NCI-H82 treated with DMSO at 0.1 percent for 48 hours (cell line): ENCODE measurements around the gene GHRL.
"Not testable (repeated sequence)": the region's sequence is repeated elsewhere in the genome, so short reads cannot be mapped to it uniquely, and the experiment has no call there.

Source experiments
- DNase-seq: peaks from one replicate; lab custom pipeline; 2025; ENCODE audit not compliant: unreplicated experiment; lab: John Stamatoyannopoulos, UW

Gene GHRL

DNA sequence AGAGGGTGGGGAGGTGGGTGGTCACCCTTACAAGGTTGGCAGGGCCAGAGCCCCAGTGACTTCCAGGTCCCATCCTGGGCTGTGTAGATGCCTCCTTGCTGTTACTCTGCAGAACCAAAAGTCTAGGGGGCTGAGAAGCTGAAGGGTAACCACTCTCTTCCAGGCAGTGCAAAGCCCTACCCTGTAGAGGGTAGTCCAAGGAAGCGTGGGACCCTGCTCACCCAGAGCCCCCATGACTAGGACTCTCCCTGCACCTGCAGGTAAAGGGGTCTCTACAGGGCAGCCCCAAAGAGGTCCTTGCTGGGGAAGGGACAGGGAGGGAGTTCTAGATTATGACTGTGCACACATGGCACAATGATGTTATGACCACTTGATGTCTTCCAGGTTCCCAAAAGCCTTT is 14.2 kb downstream of the GHRL start:
- no peak for DNase-seq

DNA sequence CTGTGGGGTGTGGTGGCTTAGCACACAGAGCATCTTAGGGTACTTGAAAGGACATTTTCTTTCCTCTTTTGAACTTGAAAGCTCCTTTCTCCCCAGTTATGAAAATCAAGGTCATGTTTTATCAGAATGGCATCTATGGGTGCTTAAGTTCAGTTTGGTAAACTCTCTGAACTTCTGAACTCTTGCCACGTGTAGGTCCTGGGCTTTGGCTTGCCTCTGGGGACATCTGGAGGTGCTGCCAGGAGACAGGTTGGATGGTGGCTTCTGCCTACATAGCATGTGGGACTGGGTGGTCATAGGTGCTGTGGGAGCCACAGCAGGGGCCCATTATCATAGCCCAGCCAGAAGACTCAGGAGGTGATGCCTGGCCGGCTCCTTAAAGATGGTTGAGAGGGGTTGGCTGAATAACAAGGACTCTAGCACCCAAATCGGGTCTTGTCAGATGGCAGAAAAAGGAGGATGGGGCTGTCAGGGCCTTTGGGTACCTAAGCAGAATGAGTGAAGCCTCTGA is 15.6 kb downstream of the GHRL start:
- no peak for DNase-seq

DNA sequence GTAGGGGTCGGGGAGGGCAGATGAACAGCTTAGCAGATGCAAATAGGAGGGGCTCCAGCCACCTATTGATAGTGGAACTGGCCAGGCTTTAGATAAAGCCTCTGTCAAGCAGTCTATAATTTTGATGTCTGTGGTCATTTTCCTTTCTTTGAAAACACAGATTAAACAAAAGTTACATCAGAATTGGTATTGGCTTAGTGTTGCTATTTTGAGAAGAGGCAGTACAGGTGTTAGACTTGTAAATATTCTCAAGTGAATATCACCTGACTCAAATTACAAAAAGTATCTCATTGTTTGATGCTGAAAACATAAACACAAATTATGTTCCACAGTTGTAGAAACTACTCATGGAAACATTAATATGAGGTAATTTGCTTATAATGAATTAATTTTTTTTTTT is 18.1 kb downstream of the GHRL start:
- no peak for DNase-seq

DNA sequence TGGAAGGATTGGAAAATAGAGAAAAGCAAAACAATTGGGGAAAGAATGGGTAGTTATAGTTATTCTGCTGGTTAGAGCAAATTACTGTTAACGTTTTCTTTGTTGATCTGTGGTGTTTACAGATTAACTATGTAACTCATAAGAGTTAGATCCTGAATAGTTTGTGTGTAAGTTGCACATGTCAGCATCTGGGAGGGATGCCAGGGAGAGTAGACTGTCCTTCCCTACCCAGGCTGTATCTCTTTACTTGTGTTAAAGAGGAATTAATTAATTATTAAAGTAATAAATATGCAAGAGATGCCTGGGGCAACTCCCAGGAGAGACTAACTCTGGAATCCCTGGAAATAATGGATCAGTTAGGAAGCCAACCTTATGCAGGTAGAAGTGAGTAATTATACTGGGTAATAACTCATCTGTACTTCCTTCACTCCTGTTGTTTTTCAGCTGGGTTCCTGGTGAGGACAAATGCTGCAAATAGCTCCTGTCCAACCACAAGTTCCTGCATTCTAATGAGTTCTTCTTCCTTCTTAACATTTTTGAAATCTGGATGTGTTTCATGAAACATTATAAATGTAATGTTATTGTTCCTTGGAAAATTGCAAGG is 18.9 kb downstream of the GHRL start:
- DNase-seq: no peak

DNA sequence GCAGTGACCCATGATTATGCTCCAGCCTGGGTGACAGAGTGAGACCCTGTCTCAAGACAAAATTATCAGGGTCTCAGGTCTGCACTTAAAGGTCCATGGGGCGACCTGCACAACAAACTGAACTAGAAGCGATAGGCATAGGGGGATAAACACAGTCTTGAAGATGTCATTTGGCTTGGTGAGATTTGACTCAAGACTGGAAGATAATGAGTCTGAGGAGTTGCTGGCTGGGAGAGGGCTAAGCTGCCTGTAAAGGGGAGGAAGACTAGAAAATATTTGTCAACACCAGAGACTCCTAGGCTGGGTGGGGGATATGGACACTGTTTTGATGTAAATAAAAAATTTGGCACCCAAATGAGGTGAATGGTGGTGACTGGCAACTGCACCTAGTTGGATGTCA is 19.8 kb downstream of the GHRL start:
- no peak for DNase-seq

DNA sequence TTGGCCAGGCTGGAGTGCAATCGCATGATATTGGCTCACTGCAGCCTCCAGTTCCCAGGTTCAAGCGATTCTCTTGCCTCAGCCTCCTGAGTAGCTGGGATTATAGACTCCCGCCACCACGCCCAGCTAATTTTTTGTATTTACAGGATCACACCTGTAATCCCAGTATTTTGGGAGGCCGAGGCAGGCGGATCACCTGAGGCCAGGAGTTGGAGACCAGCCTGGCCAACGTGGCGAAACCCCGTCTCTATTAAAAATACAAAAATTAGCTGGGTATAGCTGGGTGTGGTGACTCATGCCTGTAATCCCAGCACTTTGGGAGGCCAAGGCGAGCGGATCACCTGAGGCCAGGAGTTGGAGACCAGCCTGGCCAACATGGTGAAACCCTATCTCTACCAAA is 20.3 kb downstream of the GHRL start:
- DNase-seq: not testable (repeated sequence)

DNA sequence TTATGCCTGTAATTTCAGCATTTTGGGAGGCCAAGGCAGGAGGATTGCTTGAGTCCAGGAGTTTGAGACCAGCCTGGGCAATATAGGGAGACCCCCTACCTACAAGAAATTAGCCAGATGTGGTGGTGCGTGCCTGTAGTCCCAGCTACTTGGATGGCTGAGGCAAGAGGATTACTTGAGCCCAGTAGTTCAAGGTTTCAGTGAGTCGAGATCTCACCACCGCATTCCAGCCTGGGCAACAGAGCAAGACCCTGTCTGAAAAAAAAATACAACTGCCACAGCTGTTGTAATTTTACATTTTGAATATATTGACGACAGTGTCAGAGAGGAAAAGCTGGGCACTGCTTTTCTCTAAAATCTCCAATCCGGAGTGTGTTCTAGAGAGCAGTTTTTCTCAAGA is 23.3 kb downstream of the GHRL start:
- DNase-seq: no peak

DNA sequence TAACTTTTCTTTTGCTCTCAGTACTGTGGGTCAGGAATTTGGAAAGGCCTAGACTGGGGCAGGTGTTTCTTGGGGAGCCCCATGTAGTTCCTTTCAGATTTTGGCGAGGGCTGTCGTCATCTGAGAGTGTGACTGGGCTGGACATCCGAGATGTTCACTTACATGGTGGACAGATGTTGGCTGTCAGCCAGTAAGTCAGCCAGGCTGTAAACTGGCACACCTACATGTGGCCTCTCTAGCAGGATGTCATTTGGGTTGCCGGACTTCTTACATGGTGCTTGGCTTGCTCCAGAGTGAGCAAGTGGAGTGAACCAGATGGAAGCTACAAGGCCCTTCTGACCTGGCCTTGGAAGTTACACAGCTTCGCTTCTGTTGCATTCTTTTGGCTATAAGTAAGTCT is 23.8 kb downstream of the GHRL start:
- no peak for DNase-seq

DNA sequence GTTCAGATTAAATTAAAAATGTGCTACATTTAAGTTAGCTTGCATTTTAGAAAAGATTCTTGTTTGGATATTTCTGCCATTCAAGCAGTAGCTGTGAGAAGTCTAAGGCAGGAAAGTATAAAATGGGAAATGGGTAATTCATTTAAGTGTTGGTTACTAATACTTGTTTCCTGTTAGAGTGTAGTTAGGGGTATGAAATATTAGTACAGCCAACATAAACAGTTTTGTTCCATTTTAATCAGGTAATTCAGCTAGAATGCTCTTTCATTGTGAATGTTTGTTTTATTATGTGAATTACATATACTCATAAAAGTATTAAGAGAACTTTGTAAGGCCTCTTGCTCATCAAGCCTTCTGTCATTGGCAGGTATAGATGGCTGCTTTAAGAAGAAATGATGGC is 24.6 kb downstream of the GHRL start:
- no peak for DNase-seq

DNA sequence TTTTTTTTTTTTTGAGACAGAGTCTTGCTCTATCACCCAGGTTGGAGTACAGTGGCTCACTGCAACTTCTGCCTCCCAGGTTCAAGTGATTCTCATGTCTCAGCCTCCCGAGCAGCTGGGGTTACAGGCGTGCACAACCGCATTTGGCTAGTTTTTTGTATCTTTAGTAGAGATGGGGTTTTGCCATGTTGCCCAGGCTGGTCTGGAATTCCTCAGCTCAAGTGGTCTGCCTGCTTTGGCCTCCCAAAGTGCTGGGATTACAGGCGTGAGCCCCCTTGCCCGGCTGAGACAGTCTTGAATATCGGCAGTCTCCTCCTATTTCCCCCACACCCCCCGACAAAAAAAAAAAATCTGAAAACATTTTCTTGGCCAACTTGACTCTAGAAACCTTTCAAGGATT is 25.8 kb downstream of the GHRL start:
- DNase-seq: not testable (repeated sequence)

DNA sequence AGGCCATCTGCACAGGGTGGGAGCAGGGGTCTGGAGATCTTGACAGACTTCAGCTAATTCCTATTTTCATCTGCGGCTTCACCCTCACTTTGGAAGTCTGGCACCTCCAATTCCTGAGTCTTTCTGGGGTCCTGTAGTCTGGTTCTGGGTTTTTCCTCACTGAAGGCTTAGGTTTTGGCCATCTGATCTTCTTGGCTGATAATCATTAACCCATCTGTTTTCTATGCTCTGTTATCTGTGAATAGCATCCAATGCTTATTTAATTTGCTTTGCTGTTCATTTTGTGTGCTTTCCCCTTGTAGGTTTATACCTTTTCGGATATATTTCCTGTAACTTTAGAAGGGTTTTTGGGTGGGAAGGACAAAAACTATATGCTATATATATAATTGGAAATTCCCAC is 26.9 kb downstream of the GHRL start:
- DNase-seq: no peak

DNA sequence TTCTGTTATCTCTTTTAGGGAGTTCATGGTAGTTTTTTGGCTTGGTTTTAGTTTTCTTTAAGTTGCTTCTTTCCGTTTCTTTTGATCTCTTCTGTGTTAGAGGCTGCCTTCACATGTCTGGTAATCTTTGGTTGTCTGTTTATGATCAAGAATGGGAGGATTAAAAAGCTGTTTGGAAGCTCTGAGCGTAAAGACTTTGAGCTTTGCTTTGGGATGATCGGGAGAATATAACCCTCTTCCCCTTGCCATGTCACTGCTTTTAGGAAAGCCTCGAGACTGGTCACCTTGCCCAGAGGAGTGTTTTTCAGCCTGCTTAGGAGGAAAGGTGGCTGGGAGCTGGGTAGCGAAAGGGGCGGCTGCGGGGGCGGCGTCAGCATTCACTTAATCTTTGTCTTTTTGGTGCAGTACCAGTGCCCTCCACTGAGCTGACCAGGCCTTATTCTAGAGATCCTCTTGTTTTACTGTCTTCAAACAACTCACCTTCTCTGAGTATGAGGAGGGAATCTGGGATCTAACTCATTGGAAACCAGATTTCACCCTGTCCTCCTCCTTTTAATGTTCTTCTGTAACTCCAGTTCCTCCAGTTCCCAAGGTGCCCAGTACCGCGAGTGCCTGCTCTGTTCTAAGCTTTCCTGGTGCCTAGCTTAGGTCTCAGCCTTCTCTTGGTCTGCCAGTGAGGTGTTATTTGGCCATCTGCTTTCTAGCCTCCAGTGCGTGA is 28.9 kb downstream of the GHRL start:
- peak; percentile 4 for DNase-seq

DNA sequence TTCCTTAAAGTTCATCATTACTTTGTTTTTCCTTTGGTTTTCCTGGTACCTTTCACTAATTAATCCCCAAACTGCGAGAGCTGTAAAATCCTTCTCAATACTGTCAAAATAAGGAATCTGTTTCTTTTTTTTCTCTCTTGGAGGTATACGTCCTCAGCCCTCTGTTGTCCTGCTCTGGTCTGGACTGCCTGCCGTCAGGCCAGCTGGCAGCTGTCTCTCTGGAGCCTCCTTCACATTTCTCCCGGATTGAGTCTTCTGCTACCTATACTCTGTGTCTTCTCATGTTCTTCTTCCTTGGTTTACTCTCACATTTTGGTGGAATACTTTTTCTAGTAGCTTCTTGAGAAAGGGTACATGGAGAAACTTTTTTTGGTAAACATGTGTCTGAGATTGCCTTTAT is 30.7 kb downstream of the GHRL start:
- no peak for DNase-seq

DNA sequence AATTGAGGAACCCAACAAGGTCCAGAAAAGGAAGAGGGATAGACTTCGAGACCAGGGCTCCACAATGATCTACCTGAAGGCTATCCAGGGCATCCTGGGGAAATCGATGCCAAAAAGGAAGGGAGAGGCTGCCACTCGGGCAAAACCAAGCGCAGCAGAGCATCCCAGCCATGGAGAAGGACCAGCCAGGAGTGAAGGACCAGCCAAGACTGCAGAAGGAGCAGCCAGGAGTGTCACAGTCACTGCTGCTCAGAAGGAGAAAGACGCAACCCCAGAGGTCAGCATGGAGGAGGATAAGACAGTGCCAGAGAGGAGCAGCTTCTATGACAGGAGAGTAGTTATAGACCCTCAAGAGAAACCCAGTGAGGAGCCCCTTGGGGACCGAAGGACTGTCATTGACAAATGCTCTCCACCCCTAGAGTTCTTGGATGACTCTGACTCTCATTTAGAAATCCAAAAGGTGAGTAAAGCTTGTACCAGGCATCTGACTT is 32.5 kb downstream of the GHRL start:
- no peak for DNase-seq

DNA sequence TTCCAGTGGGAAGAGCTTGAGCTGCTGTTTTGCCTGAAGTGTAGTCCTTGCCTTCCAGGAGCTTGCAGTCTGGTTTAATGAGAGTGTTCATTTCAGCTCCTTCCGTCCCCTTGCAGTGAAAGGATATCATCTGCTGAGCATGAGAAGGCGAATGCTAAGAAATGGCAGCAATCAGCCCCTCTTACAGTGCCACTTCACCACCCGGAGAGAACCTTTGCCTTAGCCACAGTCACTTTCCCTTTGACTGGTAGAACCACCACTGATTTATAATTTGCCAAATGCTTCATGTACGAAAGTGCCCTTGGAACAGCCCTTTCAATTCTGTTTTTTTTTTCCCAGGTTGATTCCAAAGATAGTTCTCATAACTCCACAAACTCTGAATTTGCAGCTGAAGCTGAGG is 32.9 kb downstream of the GHRL start:
- DNase-seq: no peak

DNA sequence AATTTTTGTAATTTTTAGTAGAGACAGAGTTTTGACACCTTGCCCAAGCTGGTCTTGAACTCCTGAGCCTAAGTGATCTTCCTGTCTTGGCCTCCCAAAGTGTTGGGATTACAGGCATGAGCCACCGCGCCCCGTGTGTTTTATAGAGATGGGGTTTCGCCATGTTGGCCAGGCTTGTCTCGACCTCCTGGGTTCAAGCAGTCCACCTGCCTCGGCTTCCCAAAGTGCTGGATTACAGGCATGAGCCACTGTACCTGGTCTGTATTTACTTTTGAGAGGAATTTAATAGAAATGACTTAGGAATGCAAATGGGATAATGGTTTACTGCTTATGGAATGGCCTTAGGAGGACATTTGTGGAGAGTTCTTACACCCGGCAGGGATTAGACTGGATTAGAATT is 33.7 kb downstream of the GHRL start:
- no peak for DNase-seq

DNA sequence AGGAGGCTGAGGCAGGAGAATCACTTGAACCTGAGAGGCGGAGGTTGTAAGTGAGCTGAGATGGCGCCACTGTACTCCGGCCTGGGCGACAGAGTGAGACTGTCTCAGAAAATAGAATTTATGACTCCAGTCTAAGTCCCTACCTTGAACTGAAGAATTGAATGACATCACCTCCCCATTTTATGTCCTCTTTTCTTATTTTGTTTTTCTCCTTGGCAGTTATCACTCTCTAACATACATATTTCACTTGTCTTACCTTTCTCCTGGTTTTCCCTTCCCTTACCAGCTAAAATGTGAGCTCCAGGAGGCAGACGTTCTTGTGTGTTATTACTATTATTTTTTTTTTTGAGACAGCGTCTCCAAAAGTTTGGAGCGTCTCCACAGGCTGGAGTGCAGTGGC is 36.9 kb downstream of the GHRL start:
- DNase-seq: no peak

DNA sequence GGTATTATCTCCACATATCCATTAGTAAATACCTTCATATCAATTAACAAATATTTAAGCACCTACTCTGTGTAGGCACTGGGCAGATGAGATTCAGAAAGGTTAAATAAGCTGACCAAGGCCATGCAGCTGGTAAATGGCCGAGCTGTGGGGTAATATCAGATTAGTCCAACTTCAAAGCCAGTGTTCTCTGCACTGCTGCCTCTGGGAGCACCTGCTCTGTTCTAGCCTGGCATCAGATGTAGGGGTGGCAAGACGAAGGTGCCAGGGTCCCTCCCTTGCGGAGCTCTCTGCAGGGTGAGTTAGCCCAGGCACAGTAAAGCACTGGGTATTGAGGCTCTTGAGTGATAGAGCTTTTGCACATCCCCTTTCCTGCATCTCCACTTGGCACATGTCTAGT is 39.0 kb downstream of the GHRL start:
- no peak for DNase-seq

DNA sequence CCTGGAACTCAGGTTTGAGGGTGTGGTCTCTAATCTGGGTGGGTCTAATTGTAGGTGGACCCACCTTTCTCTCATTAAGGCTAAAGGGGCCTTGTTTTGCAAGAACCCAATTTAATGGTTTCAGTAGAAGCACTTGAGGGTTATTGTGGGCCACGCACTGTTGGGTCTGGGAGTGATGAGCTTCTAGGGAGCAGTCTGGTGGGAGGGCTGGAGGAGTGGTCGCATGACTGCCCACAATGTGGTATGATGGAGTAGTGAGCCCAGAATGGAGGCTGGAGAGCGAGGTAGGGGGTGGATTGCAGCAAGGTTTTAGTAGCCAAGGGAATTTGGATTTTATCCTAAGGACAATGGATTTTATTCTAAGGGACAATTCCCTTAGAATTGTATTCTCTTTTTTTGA is 41.7 kb downstream of the GHRL start:
- DNase-seq: no peak

DNA sequence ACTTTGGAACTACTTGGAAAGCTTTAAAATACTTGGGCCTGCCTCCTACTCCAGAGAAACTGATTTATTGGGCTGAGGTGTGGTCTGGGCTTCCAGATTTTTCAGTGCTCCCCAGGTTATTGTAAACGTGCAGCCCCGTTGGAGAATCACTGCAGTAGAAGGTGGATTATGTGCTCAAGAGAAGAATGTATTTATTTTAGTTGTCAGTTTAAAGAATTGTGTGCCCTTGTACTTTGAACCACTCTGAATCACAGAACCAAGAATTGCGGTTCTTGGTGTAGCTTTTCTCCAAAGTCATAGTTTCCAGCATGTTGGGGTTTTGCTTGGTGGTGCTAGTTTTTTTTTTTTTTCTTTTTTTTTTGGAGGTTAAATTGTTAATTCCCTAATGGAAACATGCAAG is 42.9 kb downstream of the GHRL start:
- DNase-seq: no peak

DNA sequence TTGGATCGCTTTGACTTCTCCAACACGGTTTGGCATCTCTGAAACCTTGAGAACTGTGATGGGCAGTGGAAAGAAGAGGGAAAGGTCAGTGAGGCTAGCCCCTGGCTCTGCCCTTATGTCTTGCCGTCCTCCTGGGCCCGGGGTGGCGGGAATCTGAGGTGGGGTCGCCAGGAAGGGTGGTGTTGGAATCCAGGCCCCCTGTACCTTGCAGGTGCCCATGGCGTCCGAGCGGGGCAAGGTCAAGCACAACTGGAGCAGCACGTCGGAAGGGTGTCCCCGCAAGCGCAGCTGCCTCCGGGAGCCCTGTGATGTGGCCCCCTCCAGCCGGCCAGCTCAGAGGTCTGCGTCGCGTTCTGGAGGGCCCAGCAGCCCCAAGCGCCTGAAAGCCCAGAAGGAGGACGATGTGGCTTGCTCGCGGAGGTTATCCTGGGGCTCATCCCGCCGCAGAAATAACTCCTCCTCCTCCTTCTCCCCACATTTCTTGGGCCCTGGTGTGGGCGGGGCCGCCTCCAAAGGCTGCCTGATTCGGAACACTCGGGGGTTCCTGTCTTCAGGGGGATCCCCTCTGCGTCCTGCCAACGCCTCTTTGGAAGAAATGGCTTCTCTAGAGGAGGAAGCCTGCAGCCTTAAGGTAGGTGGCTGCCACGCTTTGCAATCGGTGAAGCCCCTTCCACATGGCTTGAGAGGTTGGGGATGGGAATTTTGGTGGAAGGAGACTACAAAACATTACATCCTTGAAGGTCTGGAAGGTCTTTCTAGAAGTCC is 43.6 kb downstream of the GHRL start:
- DNase-seq: no peak
